ENCODE results near the gene RIT2.

The RIT2 gene

DNA sequence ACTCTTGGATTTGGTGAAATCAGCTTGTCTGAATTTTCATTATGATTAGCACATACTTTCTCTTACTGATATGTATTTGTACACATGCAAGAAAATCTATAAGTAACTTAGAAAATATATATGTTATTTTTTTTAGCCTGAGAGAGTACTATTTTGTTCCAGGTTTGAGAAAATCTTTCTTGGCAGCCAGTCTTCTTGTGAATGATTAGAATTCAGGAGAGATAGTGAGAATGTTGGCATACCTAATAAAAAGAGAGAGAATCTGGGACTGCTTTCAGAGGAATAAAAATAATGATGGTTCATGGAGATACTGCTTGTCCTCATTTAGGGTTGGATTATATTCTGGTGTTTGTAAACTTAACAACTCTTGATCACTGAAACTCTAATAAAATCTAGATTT lies 44.4 kb upstream of the RIT2 start:
- ATAC-seq = no peak
- TF ChIP-seq, protein P1, sequence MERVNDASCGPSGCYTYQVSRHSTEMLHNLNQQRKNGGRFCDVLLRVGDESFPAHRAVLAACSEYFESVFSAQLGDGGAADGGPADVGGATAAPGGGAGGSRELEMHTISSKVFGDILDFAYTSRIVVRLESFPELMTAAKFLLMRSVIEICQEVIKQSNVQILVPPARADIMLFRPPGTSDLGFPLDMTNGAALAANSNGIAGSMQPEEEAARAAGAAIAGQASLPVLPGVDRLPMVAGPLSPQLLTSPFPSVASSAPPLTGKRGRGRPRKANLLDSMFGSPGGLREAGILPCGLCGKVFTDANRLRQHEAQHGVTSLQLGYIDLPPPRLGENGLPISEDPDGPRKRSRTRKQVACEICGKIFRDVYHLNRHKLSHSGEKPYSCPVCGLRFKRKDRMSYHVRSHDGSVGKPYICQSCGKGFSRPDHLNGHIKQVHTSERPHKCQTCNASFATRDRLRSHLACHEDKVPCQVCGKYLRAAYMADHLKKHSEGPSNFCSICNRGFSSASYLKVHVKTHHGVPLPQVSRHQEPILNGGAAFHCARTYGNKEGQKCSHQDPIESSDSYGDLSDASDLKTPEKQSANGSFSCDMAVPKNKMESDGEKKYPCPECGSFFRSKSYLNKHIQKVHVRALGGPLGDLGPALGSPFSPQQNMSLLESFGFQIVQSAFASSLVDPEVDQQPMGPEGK (CRISPR knock-in tag; IDR thresholded peaks at IDR 0.05; ENCODE audit: borderline replicate concordance) = no peak
- TF ChIP-seq CSDC2 (CRISPR knock-in tag; IDR thresholded peaks at IDR 0.05) = no peak
- TF ChIP-seq, protein P2, sequence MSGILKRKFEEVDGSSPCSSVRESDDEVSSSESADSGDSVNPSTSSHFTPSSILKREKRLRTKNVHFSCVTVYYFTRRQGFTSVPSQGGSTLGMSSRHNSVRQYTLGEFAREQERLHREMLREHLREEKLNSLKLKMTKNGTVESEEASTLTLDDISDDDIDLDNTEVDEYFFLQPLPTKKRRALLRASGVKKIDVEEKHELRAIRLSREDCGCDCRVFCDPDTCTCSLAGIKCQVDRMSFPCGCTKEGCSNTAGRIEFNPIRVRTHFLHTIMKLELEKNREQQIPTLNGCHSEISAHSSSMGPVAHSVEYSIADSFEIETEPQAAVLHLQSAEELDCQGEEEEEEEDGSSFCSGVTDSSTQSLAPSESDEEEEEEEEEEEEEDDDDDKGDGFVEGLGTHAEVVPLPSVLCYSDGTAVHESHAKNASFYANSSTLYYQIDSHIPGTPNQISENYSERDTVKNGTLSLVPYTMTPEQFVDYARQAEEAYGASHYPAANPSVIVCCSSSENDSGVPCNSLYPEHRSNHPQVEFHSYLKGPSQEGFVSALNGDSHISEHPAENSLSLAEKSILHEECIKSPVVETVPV (CRISPR knock-in tag; IDR thresholded peaks at IDR 0.05) = no peak
- no peak for TF ChIP-seq ARNTL (CRISPR knock-in tag; IDR thresholded peaks at IDR 0.05; ENCODE audit: borderline replicate concordance, low read depth)
- TF ChIP-seq ISL1 (CRISPR knock-in tag; IDR thresholded peaks at IDR 0.05) = no peak

DNA sequence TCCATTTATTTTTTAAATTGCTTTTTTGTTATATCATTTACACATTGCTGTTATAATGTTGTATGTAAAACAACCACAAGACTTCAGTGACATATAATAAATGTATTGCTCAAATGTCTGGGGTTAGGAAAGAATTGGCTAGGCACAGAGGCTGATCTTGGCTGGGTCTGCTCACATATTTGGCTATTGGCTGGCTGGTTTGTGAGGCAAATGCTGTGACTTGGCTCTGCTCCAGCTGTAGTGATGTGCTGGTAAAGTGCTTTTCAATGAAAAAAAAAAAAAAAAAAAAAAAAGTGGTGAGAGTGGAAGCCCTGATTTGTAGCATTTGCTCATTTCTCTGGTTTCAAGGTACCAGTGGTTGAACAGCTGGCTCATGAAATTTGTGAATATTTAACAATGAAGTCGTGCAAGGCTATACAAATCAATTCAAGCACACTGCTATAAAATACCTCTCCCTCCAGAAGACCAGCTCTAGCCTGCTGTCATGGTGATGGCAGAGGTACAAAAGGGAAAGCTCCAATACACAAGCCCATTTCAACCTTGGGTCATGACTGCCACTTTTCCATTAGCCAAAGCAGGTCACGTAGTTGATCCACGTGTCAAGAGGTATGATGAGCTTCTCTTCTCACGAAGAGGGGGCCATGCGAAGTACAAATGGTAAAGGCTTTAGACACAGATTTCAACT lies 43.7 kb upstream of the RIT2 start:
- no peak for ATAC-seq
- TF ChIP-seq ZFP30 (CRISPR knock-in tag; IDR thresholded peaks at IDR 0.05) (no peak), SNAI2 (CRISPR knock-in tag; IDR thresholded peaks at IDR 0.05) (no peak), CSDC2 (CRISPR knock-in tag; IDR thresholded peaks at IDR 0.05) (no peak), OSR1 (CRISPR knock-in tag; IDR thresholded peaks at IDR 0.05) (no peak), GLIS3 (CRISPR knock-in tag; IDR thresholded peaks at IDR 0.05) (no peak), ZC3H10 (CRISPR knock-in tag; IDR thresholded peaks at IDR 0.05) (no peak)

DNA sequence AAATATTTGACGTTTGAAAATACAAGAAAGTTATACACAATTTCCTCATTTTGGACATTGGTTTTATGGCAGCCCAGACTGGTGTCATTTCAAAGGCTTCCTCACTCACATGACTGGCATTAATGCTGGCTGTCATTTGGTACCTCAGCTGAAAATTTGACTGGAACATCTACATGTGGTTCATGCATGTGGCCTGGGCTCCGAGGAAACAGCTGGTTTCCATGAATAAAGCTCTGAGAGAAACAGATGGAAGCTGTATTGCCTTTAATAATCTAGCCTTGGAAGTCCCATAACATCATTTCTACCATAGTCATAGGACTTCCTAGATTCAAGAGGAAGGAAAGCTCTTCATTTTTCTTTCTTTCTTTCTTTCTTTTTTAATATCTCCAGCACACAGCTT lies 42.9 kb upstream of the RIT2 start:
- no peak for ATAC-seq
- TF ChIP-seq ZFP3 (CRISPR knock-in tag; IDR thresholded peaks at IDR 0.05) (no peak), ZNF70 (CRISPR knock-in tag; IDR thresholded peaks at IDR 0.05) (0 out of 2 replicates have a peak, but pooled peaks have one; percentile 46), ARNTL (CRISPR knock-in tag; IDR thresholded peaks at IDR 0.05; ENCODE audit: borderline replicate concordance, low read depth) (no peak), RARB (CRISPR knock-in tag; IDR thresholded peaks at IDR 0.05) (no peak)

DNA sequence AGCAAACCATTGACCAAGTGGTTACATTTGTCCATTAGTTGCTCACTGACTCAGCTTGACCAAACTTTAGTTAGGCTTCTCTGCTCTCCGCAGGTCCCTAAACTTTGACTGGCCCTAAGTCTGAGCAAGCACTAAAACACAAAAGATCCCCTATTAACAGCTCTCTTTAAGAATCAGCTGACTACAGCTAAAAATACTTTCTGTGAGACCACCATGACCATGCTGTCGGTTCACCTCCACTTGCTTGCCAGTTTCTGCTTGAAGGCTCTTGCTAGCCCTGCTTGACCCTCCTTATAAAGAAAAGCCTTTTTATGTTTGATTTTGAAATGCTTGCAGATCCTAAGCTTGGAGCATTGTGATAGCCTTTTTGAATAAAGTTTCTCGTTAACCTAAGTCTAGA lies 40.4 kb upstream of the RIT2 start:
- ATAC-seq = no peak
- TF ChIP-seq GLIS3 (CRISPR knock-in tag; IDR thresholded peaks at IDR 0.05) = no peak
- no peak for TF ChIP-seq SNAI2 (CRISPR knock-in tag; IDR thresholded peaks at IDR 0.05)
- no peak for TF ChIP-seq RARB (CRISPR knock-in tag; IDR thresholded peaks at IDR 0.05)
- TF ChIP-seq OSR1 (CRISPR knock-in tag; IDR thresholded peaks at IDR 0.05) = no peak
- no peak for TF ChIP-seq ZNF8 (CRISPR knock-in tag; IDR thresholded peaks at IDR 0.05)
- no peak for TF ChIP-seq ZC3H10 (CRISPR knock-in tag; IDR thresholded peaks at IDR 0.05)
- TF ChIP-seq, protein P3, sequence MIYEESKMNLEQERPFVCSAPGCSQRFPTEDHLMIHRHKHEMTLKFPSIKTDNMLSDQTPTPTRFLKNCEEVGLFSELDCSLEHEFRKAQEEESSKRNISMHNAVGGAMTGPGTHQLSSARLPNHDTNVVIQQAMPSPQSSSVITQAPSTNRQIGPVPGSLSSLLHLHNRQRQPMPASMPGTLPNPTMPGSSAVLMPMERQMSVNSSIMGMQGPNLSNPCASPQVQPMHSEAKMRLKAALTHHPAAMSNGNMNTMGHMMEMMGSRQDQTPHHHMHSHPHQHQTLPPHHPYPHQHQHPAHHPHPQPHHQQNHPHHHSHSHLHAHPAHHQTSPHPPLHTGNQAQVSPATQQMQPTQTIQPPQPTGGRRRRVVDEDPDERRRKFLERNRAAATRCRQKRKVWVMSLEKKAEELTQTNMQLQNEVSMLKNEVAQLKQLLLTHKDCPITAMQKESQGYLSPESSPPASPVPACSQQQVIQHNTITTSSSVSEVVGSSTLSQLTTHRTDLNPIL (CRISPR knock-in tag; IDR thresholded peaks at IDR 0.05; ENCODE audit: low read depth) = no peak
- TF ChIP-seq, protein P2 (CRISPR knock-in tag; IDR thresholded peaks at IDR 0.05) = no peak
- TF ChIP-seq ESRRG (CRISPR knock-in tag; IDR thresholded peaks at IDR 0.05) = no peak
- no peak for TF ChIP-seq ARNTL (CRISPR knock-in tag; IDR thresholded peaks at IDR 0.05; ENCODE audit: borderline replicate concordance, low read depth)
- TF ChIP-seq ISL1 (CRISPR knock-in tag; IDR thresholded peaks at IDR 0.05) = no peak
- no peak for TF ChIP-seq ZFP30 (CRISPR knock-in tag; IDR thresholded peaks at IDR 0.05)
- TF ChIP-seq TOX (CRISPR knock-in tag; IDR thresholded peaks at IDR 0.05; ENCODE audit: borderline replicate concordance) = no peak
- TF ChIP-seq, protein P1 (CRISPR knock-in tag; IDR thresholded peaks at IDR 0.05; ENCODE audit: borderline replicate concordance) = no peak
- TF ChIP-seq ZFP3 (CRISPR knock-in tag; IDR thresholded peaks at IDR 0.05) = no peak
- TF ChIP-seq CSDC2 (CRISPR knock-in tag; IDR thresholded peaks at IDR 0.05) = no peak

Measured in SK-N-SH treated with all-trans-retinoic acid at 6 μM for 48 hours (cell line).